ENCODE results near the gene DNAH14.
"Not testable (repeated sequence)": the region's sequence is repeated elsewhere in the genome, so short reads cannot be mapped to it uniquely, and the experiment has no call there.

DNAH14 gene

GRCh38 chr1:224998185-224998584 is 68.7 kb downstream of the DNAH14 start:
- DNase-seq = no peak

- DNase-seq = no peak
Observed at GRCh38 chr1:225004396-225004795, 74.9 kb downstream of the DNAH14 start.

GRCh38 chr1:225006352-225006751 is 76.9 kb downstream of the DNAH14 start:
- not testable (repeated sequence) for DNase-seq

DNA sequence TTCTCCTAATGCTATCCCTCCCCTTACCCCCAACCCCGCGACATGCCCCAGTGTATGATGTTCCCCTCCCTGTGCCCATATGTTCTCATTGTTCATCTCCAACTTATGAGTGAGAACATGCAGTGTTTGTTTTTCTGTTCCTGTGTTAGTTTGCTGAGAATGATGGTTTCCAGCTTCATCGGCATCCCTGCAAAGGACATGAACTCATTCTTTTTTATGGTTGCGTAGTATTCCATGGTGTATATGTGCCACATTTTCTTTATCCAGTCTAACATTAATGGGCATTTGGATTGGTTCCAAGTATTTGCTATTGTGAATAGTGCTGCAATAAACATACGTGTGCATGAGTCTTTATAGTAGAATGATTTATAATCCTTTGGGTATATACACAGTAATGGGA is 78.6 kb downstream of the DNAH14 start:
- not testable (repeated sequence) for DNase-seq

GRCh38 chr1:225021037-225021436 is 91.6 kb downstream of the DNAH14 start:
- DNase-seq = no peak

DNA sequence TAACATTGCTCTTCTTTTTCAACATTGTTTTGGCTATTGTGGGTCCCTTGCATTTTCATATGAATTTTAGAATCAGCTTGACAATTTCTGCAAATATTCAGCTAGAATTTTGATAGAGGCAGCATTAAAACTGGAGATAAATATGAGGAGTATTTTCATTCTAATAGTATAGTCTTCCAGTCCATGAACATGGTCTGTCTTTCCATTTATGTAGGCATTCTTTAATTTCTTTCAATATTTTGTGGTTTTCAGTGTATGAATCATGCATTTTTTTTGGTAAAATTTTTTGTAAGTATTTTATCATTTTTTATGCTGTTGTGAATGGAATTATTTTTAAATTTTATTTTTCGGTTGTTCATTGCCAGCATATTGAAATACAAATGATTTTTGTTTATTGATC is 97.2 kb downstream of the DNAH14 start:
- no peak for DNase-seq

GRCh38 chr1:225036441-225036840 is 107.0 kb downstream of the DNAH14 start:
- DNase-seq = not testable (repeated sequence)

DNA sequence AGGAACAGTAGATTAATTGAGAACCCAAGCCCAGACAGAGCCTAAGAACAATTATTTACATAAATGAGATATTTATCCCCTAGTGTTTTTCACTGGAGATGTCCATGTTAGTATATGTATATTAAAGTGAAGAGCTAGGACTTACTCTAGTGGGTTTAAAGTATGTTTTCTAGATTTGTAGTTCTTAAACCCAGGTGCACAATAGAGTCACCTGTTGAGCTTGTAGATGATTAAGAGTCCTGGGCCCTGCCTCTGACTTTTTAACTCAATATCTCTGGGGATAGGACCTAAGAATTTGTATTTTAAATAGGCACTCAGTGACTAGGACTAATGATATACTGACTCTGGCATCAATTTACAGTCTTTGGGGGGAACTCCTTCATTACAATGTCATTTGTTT is 112.8 kb downstream of the DNAH14 start:
- no peak for DNase-seq

- DNase-seq = no peak
Observed at GRCh38 chr1:225044258-225044657, 114.8 kb downstream of the DNAH14 start.

- no peak for DNase-seq
Observed at GRCh38 chr1:225049594-225049993, 120.1 kb downstream of the DNAH14 start.

- DNase-seq = no peak
Observed at GRCh38 chr1:225063722-225064121, 134.2 kb downstream of the DNAH14 start.

- DNase-seq = no peak
Observed at GRCh38 chr1:225070972-225071371, 141.5 kb downstream of the DNAH14 start.

GRCh38 chr1:225097175-225097574 is 167.7 kb downstream of the DNAH14 start:
- DNase-seq = no peak

DNA sequence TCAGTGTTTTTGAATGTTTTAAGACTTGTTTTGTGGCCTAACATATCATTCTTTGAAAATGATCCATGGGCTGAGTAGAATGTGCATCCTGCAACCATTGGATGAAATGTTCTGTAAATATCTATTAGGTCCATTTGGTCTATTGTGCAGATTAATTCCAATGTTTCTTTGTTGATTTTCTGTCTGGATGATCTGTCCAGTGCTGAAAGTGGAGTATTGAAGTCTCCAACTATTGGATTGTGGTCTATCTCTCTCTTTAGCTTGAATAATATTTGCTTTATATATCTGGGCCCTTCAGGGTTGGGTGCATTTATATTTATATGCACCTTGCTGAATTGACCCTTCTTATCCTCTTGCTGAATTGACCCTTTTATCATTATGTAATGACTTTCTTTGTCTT is 181.5 kb downstream of the DNAH14 start:
- no peak for DNase-seq

DNA sequence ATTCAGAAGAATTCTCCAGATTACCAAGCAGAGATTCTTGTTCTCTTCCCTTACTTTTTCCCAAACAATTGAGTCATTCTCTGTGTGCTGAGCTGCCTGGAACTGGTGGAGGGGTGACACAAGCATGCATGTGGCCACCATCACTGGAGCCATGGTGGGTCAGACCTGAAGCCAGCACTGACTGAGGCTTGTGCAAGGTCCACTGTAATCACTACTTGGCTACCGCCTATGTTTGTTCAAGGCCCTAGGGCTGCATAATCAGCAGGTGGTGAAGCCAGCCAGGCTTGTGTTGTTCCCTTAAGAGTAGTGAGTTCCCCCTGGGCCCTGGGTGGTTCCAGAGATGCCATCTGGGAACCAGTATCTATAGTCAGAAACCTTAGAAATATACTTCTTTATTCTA is 183.8 kb downstream of the DNAH14 start:
- DNase-seq = no peak

DNA sequence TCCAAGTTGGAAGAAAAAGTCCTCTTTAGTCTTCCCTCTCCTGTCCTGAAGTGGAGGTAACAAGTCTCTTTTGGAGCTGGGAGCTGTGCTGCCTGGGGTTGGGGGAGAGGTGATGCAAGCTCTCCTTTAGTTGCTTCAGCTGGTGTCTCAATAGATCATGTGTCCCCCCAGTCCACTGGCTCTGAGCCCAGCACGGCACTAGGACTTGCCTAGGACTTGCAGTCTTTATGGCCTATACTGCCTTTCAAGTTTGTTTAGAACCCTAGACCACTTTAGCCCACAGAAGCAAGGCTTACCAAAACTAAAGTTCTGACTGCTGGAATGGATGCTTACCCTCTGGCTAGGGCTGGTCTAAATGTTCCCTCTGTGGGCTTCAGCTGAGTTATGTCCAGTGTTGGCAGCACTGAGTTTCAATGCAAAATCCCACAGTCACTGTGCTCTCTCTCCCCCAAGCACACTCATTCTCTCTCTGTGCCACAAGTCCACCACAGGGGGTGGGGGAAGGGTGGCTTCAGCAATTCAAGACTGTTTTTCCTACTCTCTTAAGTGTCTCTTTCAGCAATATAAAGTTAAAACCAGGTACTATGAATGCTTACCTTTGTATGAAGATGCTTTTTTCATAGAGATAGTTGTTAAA is 185.0 kb downstream of the DNAH14 start:
- no peak for DNase-seq

- DNase-seq = no peak
Observed at GRCh38 chr1:225119307-225119706, 189.8 kb downstream of the DNAH14 start.

- no peak for DNase-seq
Observed at GRCh38 chr1:225121095-225121494, 191.6 kb downstream of the DNAH14 start.

GRCh38 chr1:225131869-225132268 is 202.4 kb downstream of the DNAH14 start:
- DNase-seq = no peak

- no peak for DNase-seq
Observed at GRCh38 chr1:225137976-225138375, 208.5 kb downstream of the DNAH14 start.

- no peak for DNase-seq
Observed at GRCh38 chr1:225143001-225143400, 213.5 kb downstream of the DNAH14 start.

GRCh38 chr1:225146478-225146877 is 217.0 kb downstream of the DNAH14 start:
- DNase-seq = no peak

- DNase-seq = not testable (repeated sequence)
Observed at GRCh38 chr1:225147791-225148190, 218.3 kb downstream of the DNAH14 start.

DNA sequence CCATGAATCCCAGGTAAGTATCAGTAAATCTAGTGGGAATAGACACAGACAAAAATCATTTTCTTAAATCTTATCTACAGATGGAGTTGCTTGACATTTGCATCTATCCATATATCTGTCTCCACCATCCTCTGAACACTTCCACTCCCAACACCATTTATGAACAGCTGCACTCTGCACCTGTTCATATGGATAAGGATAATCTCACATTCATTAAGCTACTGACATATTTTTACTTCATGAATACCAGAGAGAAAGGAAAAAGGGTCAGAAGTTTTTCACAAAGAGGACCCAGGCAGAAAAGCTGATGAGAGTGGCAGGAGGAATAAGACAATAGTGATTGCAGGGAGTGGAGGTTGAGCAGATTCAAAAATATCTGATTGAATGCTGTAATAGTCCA is 222.6 kb downstream of the DNAH14 start:
- DNase-seq = no peak

DNA sequence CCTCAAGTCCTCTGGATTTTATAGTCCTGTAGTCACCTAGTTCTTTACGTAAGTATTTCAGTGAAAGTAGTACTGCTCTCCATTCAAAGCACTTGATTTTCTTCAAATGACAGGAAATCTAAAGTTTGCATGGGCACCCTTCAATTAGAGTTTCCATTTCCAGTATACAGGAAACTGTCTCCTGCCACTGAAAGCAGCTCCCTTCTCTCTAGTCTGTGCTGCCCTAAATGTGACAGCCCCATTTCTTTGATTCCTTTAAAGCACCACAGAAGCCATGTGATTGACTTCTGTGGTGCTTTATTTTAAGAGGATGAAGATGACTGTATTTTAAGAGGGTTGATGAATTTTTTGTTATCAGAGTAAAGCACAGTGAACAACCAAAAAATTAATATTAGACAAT is 226.1 kb downstream of the DNAH14 start:
- no peak for DNase-seq

Data from effector CD4-positive, alpha-beta T cell (primary cell).